Measurements from ENCODE around the gene ITGB8. TPM values are rescaled to one million over a fixed set of nuclear protein-coding genes. Genes with fewer than 3 reads are reported as not detected.

Gene ITGB8
- polyA plus RNA-seq, 1 donor from 2014 or later = not detected

DNA sequence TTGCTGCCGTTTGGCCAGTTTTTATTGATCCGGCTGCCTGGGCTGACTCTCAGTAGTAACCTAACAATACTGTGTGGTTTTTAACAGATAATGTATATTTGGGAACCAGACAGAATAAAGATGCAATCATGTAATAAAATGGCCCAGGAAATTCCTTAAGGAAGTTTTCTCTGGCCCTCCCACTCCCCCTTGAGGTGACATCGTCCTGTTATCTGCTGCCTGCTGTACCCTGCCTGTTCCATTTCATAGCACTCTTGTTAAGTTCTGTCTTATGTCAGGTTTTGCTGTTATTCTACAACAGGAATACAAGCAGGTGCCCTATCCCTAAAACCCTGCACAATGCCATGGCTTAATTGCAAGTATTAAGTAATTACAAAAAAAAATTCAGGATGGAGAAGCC lies 12.5 kb downstream of the ITGB8 start:
- Mint-ChIP-seq H3K27ac (no peak overlapping the region), H3K36me3 (no peaks in the 10 kb centered on the region), H3K9me3 (no peaks in the 10 kb centered on the region), H3K4me3 (no peak overlapping the region), H3K27me3 (no peaks in the 10 kb centered on the region), H3K4me1 (no peaks in the 10 kb centered on the region)

DNA sequence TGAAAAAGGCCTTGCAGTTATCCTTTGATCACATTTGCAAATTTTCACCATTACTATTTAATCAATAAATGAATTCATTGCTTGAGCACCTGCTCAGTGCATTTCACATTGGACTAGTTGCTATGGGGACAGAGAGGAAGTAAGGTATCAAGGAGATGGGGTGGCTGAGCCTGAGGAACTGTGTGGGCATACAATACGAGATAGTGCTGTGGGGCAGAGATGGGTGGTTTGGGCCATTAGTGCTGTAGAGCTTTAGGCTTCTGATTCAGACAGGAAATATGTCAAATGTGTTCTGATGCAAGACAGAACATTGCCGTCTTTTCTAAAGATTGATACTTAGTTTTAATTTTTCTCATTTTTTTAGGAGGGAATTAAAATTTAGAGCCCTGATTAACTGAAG lies 13.2 kb downstream of the ITGB8 start:
- Mint-ChIP-seq H3K27me3 (no peaks in the 10 kb centered on the region), H3K9me3 (no peaks in the 10 kb centered on the region), H3K36me3 (no peaks in the 10 kb centered on the region), H3K4me1 (no peaks in the 10 kb centered on the region), H3K27ac (no peak overlapping the region), H3K4me3 (no peak overlapping the region)

- Mint-ChIP-seq H3K9me3 (no peaks in the 10 kb centered on the region), H3K4me1 (no peaks in the 10 kb centered on the region), H3K4me3 (no peak overlapping the region), H3K27me3 (no peaks in the 10 kb centered on the region), H3K36me3 (no peaks in the 10 kb centered on the region), H3K27ac (no peak overlapping the region)
Observed at GRCh38 chr7:20344396-20344795, 13.7 kb downstream of the ITGB8 start.

GRCh38 chr7:20346577-20346976 lies 15.9 kb downstream of the ITGB8 start:
- H3K9me3 Mint-ChIP-seq = no peaks in the 10 kb centered on the region
- no peaks in the 10 kb centered on the region for H3K4me1 Mint-ChIP-seq
- H3K27ac Mint-ChIP-seq = peak overlapping the region in 1 of 3 donors; percentile 26
- no peaks in the 10 kb centered on the region for H3K27me3 Mint-ChIP-seq
- H3K4me3 Mint-ChIP-seq = no peak overlapping the region
- H3K36me3 Mint-ChIP-seq = no peaks in the 10 kb centered on the region

- Mint-ChIP-seq H3K9me3 (no peaks in the 10 kb centered on the region), H3K36me3 (no peaks in the 10 kb centered on the region), H3K4me3 (no peak overlapping the region), H3K27me3 (no peaks in the 10 kb centered on the region), H3K4me1 (no peaks in the 10 kb centered on the region), H3K27ac (no peak overlapping the region)
Observed at GRCh38 chr7:20347680-20348079, 17.0 kb downstream of the ITGB8 start.

- no peak overlapping the region for H3K27ac Mint-ChIP-seq
- no peaks in the 10 kb centered on the region for H3K4me1 Mint-ChIP-seq
- no peaks in the 10 kb centered on the region for H3K36me3 Mint-ChIP-seq
- H3K9me3 Mint-ChIP-seq = no peaks in the 10 kb centered on the region
- H3K27me3 Mint-ChIP-seq = no peaks in the 10 kb centered on the region
- H3K4me3 Mint-ChIP-seq = no peak overlapping the region
Observed at GRCh38 chr7:20348125-20348807, 17.6 kb downstream of the ITGB8 start.

GRCh38 chr7:20350518-20350951 lies 19.8 kb downstream of the ITGB8 start:
- Mint-ChIP-seq H3K36me3 (no peaks in the 10 kb centered on the region), H3K4me3 (no peak overlapping the region), H3K9me3 (no peaks in the 10 kb centered on the region), H3K4me1 (no peaks in the 10 kb centered on the region), H3K27ac (no peak overlapping the region), H3K27me3 (no peaks in the 10 kb centered on the region)

DNA sequence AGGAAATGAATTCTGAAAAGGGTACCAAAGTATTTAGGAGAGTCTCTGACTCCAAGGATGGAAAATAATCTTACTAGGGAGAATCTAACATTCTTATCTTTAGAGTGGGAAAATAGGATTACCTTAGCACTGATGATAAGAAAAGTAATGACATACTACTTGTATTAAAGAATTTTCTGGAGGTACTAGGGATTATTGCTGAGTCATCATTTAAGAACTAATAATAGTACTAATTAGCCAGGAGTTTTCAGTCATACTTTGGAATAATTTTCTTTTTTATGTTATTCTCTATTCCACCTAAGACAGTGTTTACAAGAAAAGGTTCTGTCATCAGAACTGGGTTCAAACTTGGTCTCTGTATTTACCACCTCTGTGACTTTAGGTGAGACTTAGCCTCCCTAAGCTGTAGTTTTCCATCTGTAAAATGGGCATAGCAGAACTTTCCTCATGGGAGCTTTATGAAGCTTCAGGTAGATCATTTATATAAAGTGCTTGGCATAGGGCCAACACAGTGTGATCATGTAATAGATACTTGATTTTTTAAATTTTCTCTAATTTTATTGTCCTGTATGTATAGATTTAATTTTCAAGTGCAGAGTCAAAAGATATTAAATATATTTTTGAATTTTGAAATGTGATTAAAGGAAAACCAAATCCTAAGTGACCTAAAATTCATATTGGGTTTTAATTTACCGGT lies 20.4 kb downstream of the ITGB8 start:
- Mint-ChIP-seq H3K4me1 (no peaks in the 10 kb centered on the region), H3K27ac (no peak overlapping the region), H3K27me3 (no peaks in the 10 kb centered on the region), H3K4me3 (no peak overlapping the region), H3K36me3 (no peaks in the 10 kb centered on the region), H3K9me3 (no peaks in the 10 kb centered on the region)

GRCh38 chr7:20351901-20352300 lies 21.2 kb downstream of the ITGB8 start:
- H3K4me1 Mint-ChIP-seq = no peaks in the 10 kb centered on the region
- no peaks in the 10 kb centered on the region for H3K27me3 Mint-ChIP-seq
- H3K9me3 Mint-ChIP-seq = no peaks in the 10 kb centered on the region
- no peak overlapping the region for H3K4me3 Mint-ChIP-seq
- H3K27ac Mint-ChIP-seq = no peak overlapping the region
- H3K36me3 Mint-ChIP-seq = no peaks in the 10 kb centered on the region

GRCh38 chr7:20352573-20353306 lies 22.0 kb downstream of the ITGB8 start:
- no peak overlapping the region for H3K27ac Mint-ChIP-seq
- no peaks in the 10 kb centered on the region for H3K36me3 Mint-ChIP-seq
- no peaks in the 10 kb centered on the region for H3K4me1 Mint-ChIP-seq
- H3K9me3 Mint-ChIP-seq = no peaks in the 10 kb centered on the region
- no peak overlapping the region for H3K4me3 Mint-ChIP-seq
- no peaks in the 10 kb centered on the region for H3K27me3 Mint-ChIP-seq

GRCh38 chr7:20354610-20355528 lies 24.2 kb downstream of the ITGB8 start:
- H3K27ac Mint-ChIP-seq = no peak overlapping the region

DNA sequence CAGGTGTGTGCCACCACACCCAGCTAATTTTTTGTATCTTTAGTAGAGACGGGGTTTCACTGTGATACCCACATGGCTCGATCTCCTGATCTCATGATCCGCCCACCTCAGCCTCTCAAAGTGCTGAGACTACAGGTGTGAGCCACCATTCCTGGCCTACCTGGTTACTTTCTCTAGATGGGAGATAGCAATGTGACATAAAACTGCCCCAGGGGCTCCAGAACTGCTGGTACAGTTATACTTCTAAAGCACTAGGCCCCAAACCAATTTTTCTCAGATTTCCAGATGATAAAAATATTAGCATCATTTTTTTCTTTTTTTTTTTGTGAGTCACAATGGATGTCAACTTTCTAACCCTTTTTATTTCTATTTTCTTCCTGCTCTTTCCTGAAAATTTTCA lies 27.4 kb downstream of the ITGB8 start:
- Mint-ChIP-seq H3K36me3 (peaks cover 2% of the 10 kb centered on the region), H3K27ac (no peak overlapping the region), H3K4me3 (no peak overlapping the region), H3K9me3 (no peaks in the 10 kb centered on the region), H3K27me3 (peaks cover 3% of the 10 kb centered on the region), H3K4me1 (no peaks in the 10 kb centered on the region)

More at GRCh38 chr7:20354610-20355528, 24.2 kb downstream of the ITGB8 start:
- Mint-ChIP-seq H3K4me3 (no peak overlapping the region), H3K27me3 (no peaks in the 10 kb centered on the region), H3K9me3 (no peaks in the 10 kb centered on the region), H3K4me1 (no peaks in the 10 kb centered on the region), H3K36me3 (no peaks in the 10 kb centered on the region)

DNA sequence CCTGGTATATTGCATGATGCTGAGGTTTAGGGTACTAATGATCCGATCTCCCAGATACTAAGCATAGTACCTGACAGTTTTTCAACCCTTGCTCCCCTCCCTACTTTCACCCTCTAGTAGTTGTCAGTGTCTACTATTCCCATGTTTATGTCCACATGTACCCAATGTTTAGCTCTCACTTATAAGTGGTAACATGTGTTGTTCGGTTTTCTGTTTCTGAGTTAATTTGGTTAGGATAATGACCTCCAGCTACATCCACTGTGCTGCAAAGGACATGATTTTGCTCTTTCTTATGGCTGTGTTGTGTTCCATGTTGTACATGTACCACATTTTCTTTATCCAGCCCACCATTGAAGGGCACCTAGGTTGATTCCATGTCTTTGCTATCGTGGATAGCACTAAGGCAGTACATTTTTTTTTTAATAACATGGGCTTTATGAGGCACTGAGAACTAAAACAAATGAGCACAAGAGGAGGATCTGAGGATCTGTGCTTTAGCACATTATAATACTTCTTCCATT lies 28.1 kb downstream of the ITGB8 start:
- peaks cover 2% of the 10 kb centered on the region for H3K36me3 Mint-ChIP-seq
- peaks cover 3% of the 10 kb centered on the region for H3K27me3 Mint-ChIP-seq
- no peaks in the 10 kb centered on the region for H3K4me1 Mint-ChIP-seq
- H3K9me3 Mint-ChIP-seq = no peaks in the 10 kb centered on the region
- no peak overlapping the region for H3K4me3 Mint-ChIP-seq
- no peak overlapping the region for H3K27ac Mint-ChIP-seq

DNA sequence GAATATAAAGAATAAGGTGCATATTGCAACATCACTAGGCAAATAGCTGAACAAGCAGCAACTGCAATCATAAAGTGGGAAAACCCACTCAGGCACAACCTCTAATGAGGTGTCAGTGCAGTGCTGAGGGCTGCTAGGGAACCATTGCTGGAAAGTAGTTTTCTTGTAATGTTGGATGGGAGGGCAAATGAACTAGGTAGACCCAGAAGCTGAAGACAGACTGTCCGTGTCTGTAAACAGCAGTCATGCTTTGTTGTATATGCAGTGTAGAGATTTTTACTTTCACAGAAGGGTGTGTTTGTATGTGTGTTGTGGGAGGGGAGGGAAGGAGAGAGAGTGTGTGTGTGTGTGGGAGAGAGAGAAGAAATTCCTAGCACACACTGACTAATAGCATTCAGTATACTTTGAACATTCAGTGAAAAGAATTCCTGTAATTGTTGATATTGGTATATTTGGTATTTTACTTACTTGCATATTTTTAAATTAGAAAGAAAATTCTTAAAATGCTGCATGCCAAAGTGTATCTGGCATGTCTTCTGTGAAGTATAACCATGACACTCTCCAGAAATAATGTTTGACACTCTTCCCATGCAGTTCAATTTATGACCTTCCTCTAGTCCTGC lies 28.8 kb downstream of the ITGB8 start:
- H3K27me3 Mint-ChIP-seq = peaks cover 6% of the 10 kb centered on the region
- no peak overlapping the region for H3K4me3 Mint-ChIP-seq
- H3K36me3 Mint-ChIP-seq = peaks cover 2% of the 10 kb centered on the region
- H3K27ac Mint-ChIP-seq = no peak overlapping the region
- H3K9me3 Mint-ChIP-seq = no peaks in the 10 kb centered on the region
- peaks cover 0 to 1% (median 0%) of the 10 kb centered on the region in 3 donors for H3K4me1 Mint-ChIP-seq

All from IgD-negative memory B cell (primary cell).